Smooth muscle cell (in vitro differentiated cells): ENCODE measurements around the gene FANCI. TPM values are rescaled to one million over a fixed set of nuclear protein-coding genes. Genes with fewer than 3 reads are reported as not detected.

Experiments used
- DNase-seq: peaks from one replicate; lab custom pipeline; 2025; ENCODE audit not compliant: unreplicated experiment; lab: John Stamatoyannopoulos, UW
- H2AFZ ChIP-seq: fragments of 200-600 bp; sonication (generic); 2 replicates; pipeline ENCODE4 v1.6.0; 2016; ENCODE audit warnings: antibody characterized with exemption, low read depth, mild to moderate bottlenecking
- H3F3A ChIP-seq: fragments of 200-600 bp; sonication (generic); 2 replicates; pipeline ENCODE4 v1.6.0; 2017; ENCODE audit warnings: antibody characterized with exemption, low read depth
- H3K27ac ChIP-seq: fragments of 200-600 bp; sonication (generic); 2 replicates; pipeline ENCODE4 v1.5.1; 2016; ENCODE audit warnings: low read depth, mild to moderate bottlenecking
- H3K27me3 ChIP-seq: fragments of 200-600 bp; sonication (generic); 2 replicates; pipeline ENCODE4 v1.6.1; 2016; ENCODE audit warnings: low read depth, mild to moderate bottlenecking
- H3K36me3 ChIP-seq: fragments of 200-600 bp; sonication (generic); 2 replicates; pipeline ENCODE4 v1.5.1; 2016; ENCODE audit warnings: low read depth
- H3K4me1 ChIP-seq: fragments of 200-600 bp; sonication (generic); 2 replicates; pipeline ENCODE4 v1.5.1; 2016; ENCODE audit warnings: low read depth
- H3K4me2 ChIP-seq: fragments of 200-600 bp; sonication (generic); 2 replicates; pipeline ENCODE4 v1.6.0; 2016; ENCODE audit warnings: mild to moderate bottlenecking
- H3K4me3 ChIP-seq: fragments of 200-600 bp; sonication (generic); 2 replicates; pipeline ENCODE4 v1.5.1; 2016; ENCODE audit warnings: mild to moderate bottlenecking
- H3K79me2 ChIP-seq: fragments of 200-600 bp; sonication (generic); 2 replicates; pipeline ENCODE4 v1.6.0; 2016; ENCODE audit warnings: low read depth, mild to moderate bottlenecking
- H3K9ac ChIP-seq: fragments of 200-600 bp; sonication (generic); 2 replicates; pipeline ENCODE4 v1.6.0; 2016; ENCODE audit warnings: low read depth
- H3K9me3 ChIP-seq: fragments of 200-600 bp; sonication (generic); replicated peaks from 2 replicates; pipeline ENCODE4 v1.5.1; 2016; ENCODE audit warnings: low read depth
- H4K20me1 ChIP-seq: fragments of 200-600 bp; sonication (generic); 2 replicates; pipeline ENCODE4 v1.6.0; 2016; ENCODE audit warnings: low read depth
- CTCF ChIP-seq: fragments of 200-600 bp; sonication (generic); IDR thresholded peaks from 2 replicates; pipeline ENCODE4 v1.5.1; 2017; ENCODE audit warnings: borderline replicate concordance, mild to moderate bottlenecking, antibody characterized with exemption; ENCODE audit not compliant: insufficient read depth, poor library complexity, severe bottlenecking
- WGBS: methylation state at CpG from one replicate; pipeline ENCODE4 v1.1.7; 2016; ENCODE audit warnings: low lambda C conversion rate; 5-methylcytosine and 5-hydroxymethylcytosine counted together
- polyA plus RNA-seq: library from polyadenylated mRNA; unstranded; fragments of >200 nt; fragmentation: Nextera tagmentation; extraction: Ambion mirVana; gene quantifications from 2 replicates; pipeline ENCODE4 v1.2.1, GENCODE V29; 2016
- total RNA-seq: library from RNA; depleted of rRNA; stranded (reverse); fragments of >200 nt; gene quantifications from 2 replicates; pipeline ENCODE4 v1.2.3, GENCODE V29; 2014

The FANCI gene
- total and polyA plus RNA-seq, 2 experiments from 2014 or later, result 7.0 to 13.8 TPM

GRCh38 chr15:89221543-89221942, 22.2 kb upstream of the FANCI start, which contains the start of gene RLBP1:
TSS of gene RLBP1 (minus strand) at chr15:89221579. CDS start at chr15:89218975, 2,604 bp downstream.
- no peak within 1 kb of the TSS for H3K9ac ChIP-seq
- no peak within 1 kb of the TSS for H3K27ac ChIP-seq
- H3K36me3 ChIP-seq, result no peaks in the 10 kb centered on the region
- peaks cover 4% of the 10 kb centered on the region for H3K4me1 ChIP-seq
- no peaks in the 10 kb centered on the region for H4K20me1 ChIP-seq
- H3K27me3 ChIP-seq, result peaks cover 14% of the 10 kb centered on the region
- DNase-seq, result no peak
- TF ChIP-seq CTCF, result no peak
- H2AFZ ChIP-seq, result no peak within 1 kb of the TSS
- no peaks in the 10 kb centered on the region for H3F3A ChIP-seq
- H3K4me2 ChIP-seq, result no peak within 1 kb of the TSS
- H3K4me3 ChIP-seq, result no peak within 1 kb of the TSS
- H3K79me2 ChIP-seq, result no peaks in the 10 kb centered on the region
- no peaks in the 10 kb centered on the region for H3K9me3 ChIP-seq
- 88% methylated on average over 10 of the region's 11 CpGs for WGBS

- peaks cover 4% of the 10 kb centered on the region for H3K4me1 ChIP-seq
- no peak for TF ChIP-seq CTCF
- 89% methylated on average over 5 of the region's 5 CpGs for WGBS
- no peak overlapping the region for H3K9ac ChIP-seq
- no peak overlapping the region for H2AFZ ChIP-seq
- no peaks in the 10 kb centered on the region for H3F3A ChIP-seq
- H3K27me3 ChIP-seq, result peaks cover 7% of the 10 kb centered on the region
- H3K9me3 ChIP-seq, result no peaks in the 10 kb centered on the region
- H3K36me3 ChIP-seq, result no peaks in the 10 kb centered on the region
- no peak overlapping the region for H3K4me2 ChIP-seq
- DNase-seq, result no peak
- H4K20me1 ChIP-seq, result no peaks in the 10 kb centered on the region
- no peak overlapping the region for H3K27ac ChIP-seq
- no peak overlapping the region for H3K4me3 ChIP-seq
- H3K79me2 ChIP-seq, result no peaks in the 10 kb centered on the region
These were observed 18.2 kb upstream of the FANCI start for GRCh38 chr15:89225588-89225987.

GRCh38 chr15:89226359-89227221, 17.2 kb upstream of the FANCI start:
- Histone ChIP-seq H3K4me1 (no peaks in the 10 kb centered on the region), H3K9ac (no peak overlapping the region), H3K27ac (no peak overlapping the region), H3K36me3 (no peaks in the 10 kb centered on the region), H3K4me3 (no peak overlapping the region), H3K79me2 (no peaks in the 10 kb centered on the region), H2AFZ (no peak overlapping the region), H3K9me3 (no peaks in the 10 kb centered on the region), H3K27me3 (peaks cover 7% of the 10 kb centered on the region), H3F3A (no peaks in the 10 kb centered on the region), H3K4me2 (no peak overlapping the region), H4K20me1 (no peaks in the 10 kb centered on the region)
- no peak for DNase-seq
- no peak for TF ChIP-seq CTCF
- WGBS, result 88% methylated on average over 14 of the region's 14 CpGs

GRCh38 chr15:89227425-89227824, 16.4 kb upstream of the FANCI start:
- H3F3A ChIP-seq, result no peaks in the 10 kb centered on the region
- DNase-seq, result no peak
- H3K4me1 ChIP-seq, result no peaks in the 10 kb centered on the region
- no peak overlapping the region for H3K4me3 ChIP-seq
- H3K79me2 ChIP-seq, result no peaks in the 10 kb centered on the region
- no peak overlapping the region for H3K27ac ChIP-seq
- H3K9ac ChIP-seq, result no peak overlapping the region
- H3K9me3 ChIP-seq, result no peaks in the 10 kb centered on the region
- H4K20me1 ChIP-seq, result no peaks in the 10 kb centered on the region
- peaks cover 7% of the 10 kb centered on the region for H3K27me3 ChIP-seq
- 79% methylated on average over 7 of the region's 7 CpGs for WGBS
- no peak overlapping the region for H3K4me2 ChIP-seq
- TF ChIP-seq CTCF, result no peak
- no peaks in the 10 kb centered on the region for H3K36me3 ChIP-seq
- no peak overlapping the region for H2AFZ ChIP-seq
